GM12864 (cell line): ENCODE data around the gene PON2.
"Not testable (repeated sequence)": the region's sequence is repeated elsewhere in the genome, so short reads cannot be mapped to it uniquely, and the experiment has no call there.

Experiments
- DNase-seq: peaks from one replicate; pipeline ENCODE4 v3.0.0-alpha.2; 2011; ENCODE audit warnings: low read depth
- H3K4me3 ChIP-seq: 2 replicates; pipeline ENCODE4 v1.5.1; 2011; ENCODE audit warnings: mild to moderate bottlenecking, low read depth, low read length, control low read depth
- CTCF ChIP-seq: IDR thresholded peaks from 2 replicates; pipeline ENCODE4 v1.5.1; 2011; ENCODE audit warnings: low read depth, mild to moderate bottlenecking, moderate library complexity, low read length, control low read depth, inconsistent platforms; ENCODE audit errors: missing control alignments

Gene PON2

DNA sequence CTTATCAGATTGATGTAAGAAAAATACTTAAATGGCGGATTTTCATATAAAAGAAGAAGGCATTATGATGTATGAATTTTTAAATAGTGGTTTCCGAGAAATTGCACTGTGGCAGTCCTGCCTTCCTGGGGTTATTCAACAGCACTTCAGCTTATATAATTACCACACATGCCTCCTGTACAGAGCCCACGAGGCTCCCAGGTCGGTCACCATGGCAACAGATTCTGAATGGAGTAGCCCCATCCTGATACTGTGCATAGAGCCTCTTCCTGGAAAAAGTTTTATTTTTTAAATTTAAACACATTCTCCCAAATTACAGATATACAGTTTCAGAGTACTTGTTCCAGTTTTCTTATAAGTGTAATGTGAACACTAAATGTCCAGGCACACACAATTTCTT, 35.0 kb upstream of the PON2 start:
- TF ChIP-seq CTCF: no peak
- H3K4me3 ChIP-seq: no peak overlapping the region
- no peak for DNase-seq

- DNase-seq: no peak
- TF ChIP-seq CTCF: no peak
- no peak overlapping the region for H3K4me3 ChIP-seq
Observed at GRCh38 chr7:95469187-95469586, 34.4 kb upstream of the PON2 start.

GRCh38 chr7:95467912-95468607, 33.2 kb upstream of the PON2 start:
- TF ChIP-seq CTCF: no peak
- H3K4me3 ChIP-seq: no peak overlapping the region
- DNase-seq: no peak

- H3K4me3 ChIP-seq, DNase-seq: not testable (repeated sequence)
Observed at GRCh38 chr7:95460653-95461052, 25.8 kb upstream of the PON2 start.

- no peak overlapping the region for H3K4me3 ChIP-seq
- TF ChIP-seq CTCF: no peak
- DNase-seq: no peak
Observed at GRCh38 chr7:95457947-95458346, 23.1 kb upstream of the PON2 start.

GRCh38 chr7:95454438-95455045, 19.7 kb upstream of the PON2 start:
- TF ChIP-seq CTCF: no peak
- H3K4me3 ChIP-seq: no peak overlapping the region
- no peak for DNase-seq

- TF ChIP-seq CTCF: no peak
- H3K4me3 ChIP-seq: no peak overlapping the region
- DNase-seq: no peak
Observed at GRCh38 chr7:95446618-95447017, 11.8 kb upstream of the PON2 start.
